Measurements from ENCODE around the gene MVB12B. TPM values are rescaled to one million over a fixed set of nuclear protein-coding genes. Genes with fewer than 3 reads are reported as not detected.

The MVB12B gene
- total RNA-seq, 1 experiment from 2014 or later, result 10.9 TPM

- no peaks in the 10 kb centered on the region for H3K27me3 ChIP-seq (ENCODE audit: insufficient read depth, low read length)
- no peaks in the 10 kb centered on the region for H3K9me3 ChIP-seq (ENCODE audit: control insufficient read depth in 1 of 2, insufficient read depth in 1 of 2, low read depth in 1 of 2, low read length in 2 of 2)
- CTCF ChIA-PET, result no interaction called here
- H3K9me2 ChIP-seq (ENCODE audit: insufficient read depth), result no peaks in the 10 kb centered on the region
- no peak overlapping the region for H3K4me2 ChIP-seq (ENCODE audit: low read length)
- DNase-seq (ENCODE audit: low read depth, low spot score) (no peak), ATAC-seq (no peak)
- TF ChIP-seq SRF (IDR thresholded peaks at IDR 0.05; ENCODE audit: low read depth) (no peak), ZNF274 (IDR thresholded peaks at IDR 0.05; ENCODE audit: low read depth, low read length) (no peak), EZH2phosphoT487 (IDR thresholded peaks at IDR 0.05; ENCODE audit: borderline replicate concordance) (no peak), SIN3A (IDR thresholded peaks at IDR 0.05; ENCODE audit: low read depth) (no peak), EGR1 (IDR thresholded peaks at IDR 0.05; ENCODE audit: low read depth) (no peak), FOSL1 (IDR thresholded peaks at IDR 0.05; ENCODE audit: low read depth) (no peak), EZH2 (IDR thresholded peaks at IDR 0.05) (no peak), ATF3 (IDR thresholded peaks at IDR 0.05) (no peak), YY1 (IDR thresholded peaks at IDR 0.05; ENCODE audit: extremely low read depth, insufficient replicate concordance, low read depth, low read length) (no peak)
- H3K9ac ChIP-seq (ENCODE audit: low read length), result no peak overlapping the region
- BruUV-seq (replicated peaks), result no TSS peak
- POLR2A ChIA-PET, result no interaction called here
- RAD21 ChIA-PET (ENCODE audit: low non-redundant PET in 1 of 2, low total read pairs in 2 of 2, uncharacterized antibody in 2 of 2, unreplicated experiment in 2 of 2), result no interaction called here
- no peaks in the 10 kb centered on the region for H3K36me3 ChIP-seq (ENCODE audit: control insufficient read depth in 1 of 2, insufficient read depth in 2 of 2, low read length in 2 of 2)
- peaks cover 11 to 13% of the 10 kb centered on the region in 2 experiments; a peak in 3 of 4 replicates for H3K4me1 ChIP-seq (ENCODE audit: control insufficient read depth in 1 of 2, insufficient read depth in 2 of 2, low read length in 2 of 2)
- no peak overlapping the region for H3K27ac ChIP-seq (ENCODE audit: low read depth, low read length)
- intact Hi-C loops (cut with micrococcal nuclease), result no loop called here
- H3K79me2 ChIP-seq (ENCODE audit: insufficient read depth, low read length), result no peaks in the 10 kb centered on the region
- H3K4me3 ChIP-seq (replicated peaks in 1 of 2; ENCODE audit: low read depth in 1 of 2, low read length in 2 of 2), result no peak overlapping the region
- no peak overlapping the region for H2AFZ ChIP-seq (ENCODE audit: low read depth, low read length, poor library complexity, severe bottlenecking)
- no peaks in the 10 kb centered on the region for H4K20me1 ChIP-seq (ENCODE audit: insufficient read depth)
Observed at GRCh38 chr9:126392662-126393371, 66.2 kb downstream of the MVB12B start.

GRCh38 chr9:126393876-126394275 lies 67.2 kb downstream of the MVB12B start:
- RAD21 ChIA-PET (ENCODE audit: low non-redundant PET in 1 of 2, low total read pairs in 2 of 2, uncharacterized antibody in 2 of 2, unreplicated experiment in 2 of 2), result no interaction called here
- no peaks in the 10 kb centered on the region for H3K27me3 ChIP-seq (ENCODE audit: insufficient read depth, low read length)
- POLR2A ChIA-PET, result no interaction called here

More at GRCh38 chr9:126393876-126394275, 67.2 kb downstream of the MVB12B start:
- Histone ChIP-seq H3K4me3 (replicated peaks in 1 of 2; ENCODE audit: low read depth in 1 of 2, low read length in 2 of 2) (no peak overlapping the region), H3K9ac (ENCODE audit: low read length) (no peak overlapping the region), H3K36me3 (ENCODE audit: control insufficient read depth in 1 of 2, insufficient read depth in 2 of 2, low read length in 2 of 2) (no peaks in the 10 kb centered on the region), H2AFZ (ENCODE audit: low read depth, low read length, poor library complexity, severe bottlenecking) (no peak overlapping the region), H3K27ac (ENCODE audit: low read depth, low read length) (no peak overlapping the region), H3K4me1 (ENCODE audit: control insufficient read depth in 1 of 2, insufficient read depth in 2 of 2, low read length in 2 of 2) (peaks cover 11 to 13% of the 10 kb centered on the region in 2 experiments; a peak in 3 of 4 replicates), H4K20me1 (ENCODE audit: insufficient read depth) (no peaks in the 10 kb centered on the region), H3K4me2 (ENCODE audit: low read length) (no peak overlapping the region), H3K79me2 (ENCODE audit: insufficient read depth, low read length) (no peaks in the 10 kb centered on the region), H3K9me2 (ENCODE audit: insufficient read depth) (no peaks in the 10 kb centered on the region), H3K9me3 (ENCODE audit: control insufficient read depth in 1 of 2, insufficient read depth in 1 of 2, low read depth in 1 of 2, low read length in 2 of 2) (no peaks in the 10 kb centered on the region)
- TF ChIP-seq RAD21 (IDR thresholded peaks at IDR 0.05; ENCODE audit: low read depth) (no peak), EZH2 (IDR thresholded peaks at IDR 0.05) (no peak), ELF1 (IDR thresholded peaks at IDR 0.05; ENCODE audit: borderline replicate concordance, low read depth) (no peak), MAX (IDR thresholded peaks at IDR 0.05) (no peak), ZFX (IDR thresholded peaks at IDR 0.05) (no peak), EZH2phosphoT487 (IDR thresholded peaks at IDR 0.05; ENCODE audit: borderline replicate concordance) (no peak), SIN3A (IDR thresholded peaks at IDR 0.05; ENCODE audit: low read depth) (no peak)
- ATAC-seq (no peak), DNase-seq (ENCODE audit: low read depth, low spot score) (no peak)
- intact Hi-C loops (cut with micrococcal nuclease), result no loop called here
- BruUV-seq (replicated peaks), result no TSS peak
- CTCF ChIA-PET, result no interaction called here

All from HCT116 (cell line).